GM21360 (cell line): Measurements from ENCODE around the gene ZBTB26.

Experiments
- ATAC-seq: cut with Tn5 transposase; IDR thresholded peaks from one replicate; pipeline ENCODE4 v1.9.1; 2021; ENCODE audit warnings: mild to moderate bottlenecking, moderate library complexity; ENCODE audit not compliant: unreplicated experiment

ZBTB26 gene, protein sequence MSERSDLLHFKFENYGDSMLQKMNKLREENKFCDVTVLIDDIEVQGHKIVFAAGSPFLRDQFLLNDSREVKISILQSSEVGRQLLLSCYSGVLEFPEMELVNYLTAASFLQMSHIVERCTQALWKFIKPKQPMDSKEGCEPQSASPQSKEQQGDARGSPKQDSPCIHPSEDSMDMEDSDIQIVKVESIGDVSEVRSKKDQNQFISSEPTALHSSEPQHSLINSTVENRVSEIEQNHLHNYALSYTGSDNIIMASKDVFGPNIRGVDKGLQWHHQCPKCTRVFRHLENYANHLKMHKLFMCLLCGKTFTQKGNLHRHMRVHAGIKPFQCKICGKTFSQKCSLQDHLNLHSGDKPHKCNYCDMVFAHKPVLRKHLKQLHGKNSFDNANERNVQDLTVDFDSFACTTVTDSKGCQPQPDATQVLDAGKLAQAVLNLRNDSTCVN

DNA sequence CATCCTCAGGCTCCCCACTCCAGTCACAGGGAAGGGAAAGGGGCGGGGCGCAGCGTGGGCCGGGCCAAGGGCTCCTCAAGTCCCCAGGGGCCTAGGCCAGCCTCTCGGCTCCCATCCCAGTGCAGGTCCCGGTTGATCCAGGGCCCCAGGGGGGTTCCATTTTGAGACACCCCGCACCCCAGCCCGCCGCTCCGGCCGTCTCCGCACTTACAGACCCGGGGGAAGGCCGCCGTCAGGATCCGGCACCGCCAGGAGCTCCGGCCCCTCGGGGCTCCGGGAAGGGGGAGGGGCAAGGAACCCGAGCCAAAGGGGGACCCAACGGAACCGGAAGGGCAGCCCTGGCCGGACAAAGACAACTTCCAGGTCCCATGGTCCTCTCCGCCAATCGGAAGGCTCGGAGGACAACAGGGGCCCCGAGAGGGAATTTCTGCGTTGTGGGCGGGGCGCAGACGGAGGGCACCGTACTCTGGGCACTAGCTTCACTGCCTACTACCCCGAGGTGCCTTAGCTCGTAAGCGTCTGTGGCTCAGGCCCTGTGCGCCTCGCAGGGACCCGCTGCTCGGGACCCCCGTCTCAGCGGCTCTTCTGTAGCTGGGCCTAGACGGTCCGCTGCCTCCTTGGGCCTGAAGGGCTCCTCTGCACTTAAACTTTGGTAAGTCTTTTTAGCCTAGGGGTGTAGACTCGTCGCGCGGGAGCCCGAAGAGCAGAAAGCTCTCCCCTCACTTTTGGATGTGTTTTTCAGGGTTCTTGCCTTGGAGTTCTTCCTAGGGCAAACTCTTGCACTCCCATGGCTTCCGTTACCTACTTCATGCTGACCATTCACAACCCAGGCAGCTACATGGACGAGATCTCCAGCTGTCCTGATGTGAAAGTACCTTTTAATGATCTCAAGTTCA is at the start of gene ZBTB26:
Gene ZBTB26, minus strand, starts transcription at position 287 of the 896 bp plus-strand sequence. CDS start 11,578 bp downstream, outside the sequence.
- peak; percentile 93 for ATAC-seq

DNA sequence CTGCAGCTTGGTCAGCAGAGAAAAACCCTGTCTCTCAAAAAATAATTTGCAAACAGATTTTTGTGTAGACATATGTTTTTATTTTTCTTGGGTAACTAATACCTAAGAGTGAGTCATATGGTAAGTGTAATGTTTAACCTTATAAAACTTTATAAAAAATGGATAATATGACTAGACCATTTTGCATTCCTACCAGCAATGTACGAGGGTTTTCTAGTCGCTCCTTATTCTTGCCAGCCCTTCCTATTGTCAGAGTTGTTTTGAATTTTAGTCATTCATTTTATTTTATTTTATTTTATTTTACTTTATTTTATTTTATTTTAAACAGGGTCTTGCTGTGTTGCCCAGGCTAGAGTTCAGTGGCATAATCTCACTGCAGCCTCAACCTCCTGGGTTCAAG is 47.3 kb upstream of the ZBTB26 start:
- no peak for ATAC-seq

DNA sequence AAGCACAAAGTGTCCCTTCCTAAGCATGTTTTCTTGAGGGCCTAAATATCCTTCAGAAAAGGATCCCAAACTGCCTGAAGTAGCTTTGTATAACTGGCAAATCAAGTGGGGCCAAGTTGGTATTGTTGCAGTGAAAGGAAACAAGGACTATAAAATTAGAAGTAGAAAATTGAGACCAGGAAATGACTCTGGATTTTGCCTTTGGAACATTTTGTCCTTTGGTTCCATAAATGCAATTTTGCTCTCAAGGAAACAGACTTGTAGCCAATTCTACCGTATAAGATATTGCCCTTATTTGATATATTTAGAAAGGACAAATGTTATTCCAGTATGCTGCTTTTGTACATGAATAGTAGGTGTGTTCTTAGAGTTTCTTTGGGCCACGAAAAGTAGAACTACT is 43.9 kb upstream of the ZBTB26 start:
- ATAC-seq: no peak

DNA sequence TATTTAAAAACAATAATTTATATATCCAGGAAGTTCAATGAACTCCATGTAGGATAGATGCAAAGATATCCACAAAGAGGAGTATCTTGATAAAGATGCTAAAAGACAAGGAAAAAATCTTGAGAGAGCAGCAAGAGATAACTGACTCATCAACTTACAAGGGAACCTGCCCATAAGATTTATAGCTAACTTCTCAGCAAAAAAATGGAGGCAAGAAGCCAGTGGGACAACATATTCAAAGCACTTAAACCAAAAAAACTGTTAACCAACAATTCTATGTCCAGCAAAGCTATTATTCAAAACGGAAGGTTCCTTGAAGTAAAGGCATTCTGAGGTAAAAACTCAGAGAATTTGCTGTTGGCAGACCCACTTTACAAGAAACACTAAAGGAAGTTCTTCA is 29.8 kb upstream of the ZBTB26 start:
- ATAC-seq: no peak

DNA sequence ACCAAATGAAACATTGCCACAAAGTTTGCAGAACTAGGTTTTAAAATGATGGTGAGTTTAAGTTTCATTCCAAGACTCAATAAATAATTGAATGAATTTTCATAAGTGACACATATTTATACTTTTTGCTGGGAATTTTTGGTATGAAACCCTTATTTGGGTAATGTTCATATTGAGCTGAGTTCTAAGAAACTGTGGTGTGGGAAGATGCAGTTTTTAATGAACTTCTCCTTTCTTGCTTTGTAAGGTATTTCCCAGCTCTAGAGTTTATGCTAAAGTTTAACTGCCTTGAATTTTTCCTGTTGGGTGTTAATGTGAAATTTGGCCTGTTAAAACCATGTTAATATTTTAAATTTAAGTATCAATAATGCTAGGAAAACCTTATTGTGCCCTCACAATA is 24.6 kb upstream of the ZBTB26 start:
- ATAC-seq: no peak

DNA sequence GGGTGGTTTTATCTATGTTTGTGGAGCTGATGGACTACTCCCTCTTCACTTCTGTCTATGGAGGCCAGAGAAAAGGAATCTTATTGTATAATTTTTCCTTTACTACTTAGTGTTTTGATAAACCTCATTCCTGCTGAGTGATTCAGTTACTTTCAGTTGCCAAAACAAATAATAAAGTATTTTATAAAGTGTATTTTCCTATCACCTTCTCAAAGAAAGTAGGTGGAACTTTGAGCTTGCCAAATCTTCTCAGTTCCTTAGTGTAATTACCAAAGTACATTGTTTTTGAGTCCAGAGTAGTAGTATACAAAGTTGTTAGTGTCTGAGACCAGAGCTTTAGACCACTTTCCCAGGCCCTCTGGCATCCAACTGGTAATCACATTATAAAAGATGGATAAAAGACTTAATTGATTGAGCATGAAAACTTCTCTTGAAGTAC is 23.0 kb upstream of the ZBTB26 start:
- no peak for ATAC-seq

DNA sequence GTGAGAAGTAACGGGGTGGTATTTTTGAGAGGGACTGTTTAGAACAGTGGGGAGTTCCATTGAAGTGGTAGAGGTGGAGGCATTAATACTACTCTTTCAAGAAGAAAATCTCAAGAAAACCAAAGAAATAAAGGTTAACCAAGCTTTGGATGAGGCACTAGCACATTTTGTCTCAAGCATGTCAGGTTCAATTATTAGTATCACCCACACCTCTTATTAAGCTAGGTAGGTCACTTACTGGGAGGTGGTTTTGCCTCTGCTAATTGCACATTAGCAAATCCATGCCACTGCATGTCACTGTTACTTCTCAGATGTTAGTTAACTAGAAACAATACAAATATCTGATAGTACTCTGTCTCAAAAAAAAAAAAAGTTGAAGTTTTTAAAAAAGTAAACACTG is 19.7 kb upstream of the ZBTB26 start:
- ATAC-seq: no peak

DNA sequence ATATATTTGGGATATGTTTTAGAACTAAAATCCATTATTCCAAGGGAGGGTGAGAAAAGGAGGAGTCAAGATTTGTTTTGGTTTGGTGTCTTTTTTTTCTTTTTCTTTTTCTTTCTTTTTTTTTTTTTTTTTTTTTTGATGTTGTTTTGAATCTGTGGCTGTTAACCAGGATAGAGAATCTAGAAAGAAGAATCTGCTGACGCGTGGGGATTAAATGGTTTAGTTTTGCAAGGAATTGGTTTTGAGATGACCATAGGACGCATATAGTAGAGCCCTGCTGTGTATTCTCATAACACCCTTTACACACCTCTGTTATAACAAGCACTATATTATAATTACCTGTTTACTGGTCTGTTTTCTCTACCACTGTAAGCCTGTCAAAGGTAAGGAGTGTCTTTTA is 19.0 kb upstream of the ZBTB26 start:
- no peak for ATAC-seq

DNA sequence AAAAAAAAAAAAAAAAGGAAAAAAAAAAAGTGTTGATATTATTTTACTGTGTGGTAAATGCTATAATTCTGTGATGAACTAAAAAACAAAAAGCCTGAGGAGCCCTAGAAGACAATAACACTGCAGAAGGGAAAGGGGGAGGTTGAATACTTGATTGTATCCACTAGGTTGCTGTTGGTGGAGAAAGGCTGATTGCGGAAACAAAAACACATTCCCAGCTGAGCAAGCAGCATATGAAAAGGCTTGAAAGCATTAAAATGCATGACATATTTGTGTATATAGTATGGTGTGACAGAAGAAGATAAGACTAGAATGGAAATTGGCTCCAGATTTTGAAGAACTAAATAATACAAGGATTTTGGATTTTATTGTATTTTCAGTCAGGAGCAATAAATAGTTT is 18.4 kb upstream of the ZBTB26 start:
- no peak for ATAC-seq

DNA sequence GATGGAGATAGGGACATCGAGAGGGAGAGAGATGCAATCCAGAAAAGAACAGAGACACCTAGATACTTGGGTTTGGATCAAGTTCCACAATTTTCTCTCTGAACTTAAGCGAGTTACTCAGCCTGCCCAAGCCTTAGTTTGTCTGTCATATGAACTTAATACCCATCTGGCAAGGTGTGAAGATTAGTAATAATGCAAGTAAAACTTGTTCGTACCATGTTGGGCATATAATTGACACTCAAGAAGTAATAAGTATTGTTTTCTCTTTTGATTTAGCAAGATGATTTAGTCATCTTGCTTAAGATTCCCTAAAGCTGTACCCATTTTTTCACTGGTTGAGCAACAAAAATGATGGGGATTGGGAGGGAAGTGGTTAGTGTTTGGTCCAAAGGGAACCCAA is 17.0 kb upstream of the ZBTB26 start:
- ATAC-seq: no peak

DNA sequence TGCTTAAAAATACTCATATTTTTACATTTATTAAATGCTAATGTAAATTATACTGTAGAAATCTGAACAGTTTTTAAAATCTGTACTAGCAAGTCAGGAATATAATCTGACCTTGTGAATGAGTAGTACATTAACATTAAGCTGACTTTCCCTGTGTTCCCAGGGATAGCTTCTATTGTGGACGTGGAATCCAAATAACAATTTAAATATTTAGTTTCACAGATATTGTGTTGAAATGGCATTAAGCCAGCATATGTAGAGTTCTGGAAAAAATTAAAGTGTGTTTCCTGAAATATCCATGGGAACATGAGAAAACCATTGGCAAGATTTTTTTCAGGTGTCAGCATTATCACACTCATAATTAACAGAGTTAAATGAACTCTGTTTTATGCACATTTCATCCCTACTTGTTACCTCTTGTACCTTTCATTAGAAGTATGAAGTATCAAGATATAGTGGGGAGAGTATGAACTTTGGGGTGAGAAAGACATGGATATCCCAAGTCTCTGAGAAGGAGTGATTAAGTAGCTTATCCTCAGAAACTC is 15.2 kb upstream of the ZBTB26 start:
- ATAC-seq: no peak

DNA sequence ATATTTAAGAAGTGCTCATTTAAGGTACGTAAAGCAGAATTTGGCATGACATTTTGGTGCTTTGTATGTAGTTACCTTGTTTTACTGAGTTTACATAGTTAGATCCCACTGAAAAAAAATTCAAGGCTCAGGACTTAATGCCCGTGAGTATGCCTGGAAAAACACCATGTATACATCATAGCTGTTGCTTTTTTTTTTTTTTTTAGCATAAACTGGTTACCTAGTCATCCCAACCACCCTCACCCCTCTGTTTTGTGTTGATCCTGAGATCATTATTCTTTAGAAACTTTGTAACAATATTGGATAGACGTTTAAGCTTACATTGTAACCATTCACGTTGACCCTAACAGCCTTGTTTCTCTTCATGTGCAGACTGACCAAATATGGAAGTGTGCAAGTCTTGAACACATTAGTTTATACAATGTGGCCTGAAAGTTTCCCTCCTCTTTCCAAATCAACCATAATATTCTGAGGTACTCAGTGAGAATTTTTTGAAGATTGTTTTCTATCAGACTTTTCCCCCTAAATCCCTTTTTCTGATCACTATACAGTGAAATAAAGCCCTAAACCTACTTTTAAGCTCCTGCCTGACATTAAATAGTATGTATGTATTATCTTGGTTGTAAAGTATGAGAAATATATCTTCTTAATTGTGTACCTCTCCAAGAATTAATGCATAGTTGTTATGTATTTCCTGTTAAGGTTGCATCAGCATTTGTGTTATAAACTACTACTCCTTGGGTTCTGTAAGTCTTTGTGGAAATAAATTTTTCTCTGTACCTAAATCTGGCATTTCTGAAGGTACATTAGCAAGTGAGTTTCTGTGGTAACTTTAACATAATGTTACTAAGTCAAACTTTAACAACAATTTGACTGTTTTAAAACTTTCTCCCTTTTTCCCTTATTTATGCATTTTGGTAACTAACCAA is 13.9 kb upstream of the ZBTB26 start:
- no peak for ATAC-seq

DNA sequence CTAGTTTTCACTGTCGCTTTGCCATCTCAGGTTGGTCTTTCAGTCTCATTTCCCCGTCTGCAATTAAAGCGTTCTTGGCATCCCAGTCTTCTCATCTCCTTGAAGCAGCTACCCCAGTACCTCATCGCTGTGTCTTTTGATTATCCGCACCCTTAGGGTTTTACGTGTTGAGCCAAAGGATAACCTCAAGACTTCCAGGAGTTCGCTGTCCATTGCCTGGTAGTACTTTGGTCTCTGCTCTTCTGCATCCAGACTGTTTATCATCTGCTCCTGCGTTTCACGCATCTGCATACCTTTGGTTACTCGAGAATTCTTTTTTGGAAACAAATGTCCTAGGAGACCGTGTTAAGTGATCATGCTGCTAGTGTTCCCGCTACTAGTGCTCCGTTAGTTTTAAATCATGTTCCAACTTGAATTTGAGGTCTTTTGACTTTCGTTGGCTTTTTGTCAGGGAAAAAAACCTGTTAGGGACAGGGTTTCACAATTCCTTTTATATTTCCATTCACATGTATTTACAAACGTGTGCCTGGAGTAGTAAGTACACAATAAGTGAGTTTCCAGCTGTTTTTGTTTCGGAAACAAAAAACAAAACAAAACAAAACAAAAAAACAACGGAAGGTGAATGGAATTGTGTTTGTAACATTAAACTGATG is 10.4 kb upstream of the ZBTB26 start:
- no peak for ATAC-seq

DNA sequence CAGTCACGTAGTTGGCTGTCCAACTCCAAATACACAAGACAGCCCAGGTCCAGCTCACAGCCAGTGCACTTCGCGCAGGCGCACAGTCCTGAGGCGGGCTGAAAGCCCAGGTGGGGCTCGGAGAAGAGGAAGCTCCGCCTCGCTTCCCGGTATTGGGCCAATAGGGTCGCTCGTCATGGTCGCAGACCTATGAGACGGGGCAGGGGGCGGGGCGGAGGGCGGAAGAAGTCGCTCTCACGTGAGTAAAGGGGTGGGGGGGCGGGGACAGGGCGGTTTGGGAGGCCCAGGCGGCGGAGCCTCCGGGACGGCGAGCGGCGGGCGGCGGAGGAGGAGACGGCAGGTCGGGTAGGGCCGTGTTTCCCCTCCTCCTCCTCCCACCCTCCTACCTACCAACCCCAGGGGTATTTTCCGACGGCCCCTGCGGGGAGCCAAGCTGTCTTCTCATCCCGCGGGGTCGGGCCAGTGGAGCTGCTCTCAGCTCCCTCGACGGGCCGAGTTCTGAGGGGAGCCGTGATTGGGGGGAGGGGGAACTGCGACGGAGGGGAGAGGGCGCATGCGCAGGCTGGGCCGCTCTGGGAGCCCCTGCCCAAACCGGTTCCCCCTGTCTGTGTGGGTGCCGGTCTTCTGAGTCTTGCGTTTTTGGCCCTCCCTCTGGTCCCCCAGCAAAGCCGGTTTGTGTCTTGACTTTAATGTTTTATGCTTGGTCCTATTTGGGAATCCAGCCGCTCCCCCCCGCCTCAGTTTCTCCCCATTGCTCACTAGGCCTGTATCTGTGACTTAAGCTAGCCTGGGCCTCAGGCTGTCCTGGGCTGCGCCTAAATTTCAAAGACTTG is 9.7 kb upstream of the ZBTB26 start, which contains the start of gene RABGAP1:
Gene RABGAP1, plus strand, starts transcription at position 272 of the 833 bp plus-strand sequence. CDS start 16,040 bp downstream, outside the sequence.
- ATAC-seq: peak; percentile 95

DNA sequence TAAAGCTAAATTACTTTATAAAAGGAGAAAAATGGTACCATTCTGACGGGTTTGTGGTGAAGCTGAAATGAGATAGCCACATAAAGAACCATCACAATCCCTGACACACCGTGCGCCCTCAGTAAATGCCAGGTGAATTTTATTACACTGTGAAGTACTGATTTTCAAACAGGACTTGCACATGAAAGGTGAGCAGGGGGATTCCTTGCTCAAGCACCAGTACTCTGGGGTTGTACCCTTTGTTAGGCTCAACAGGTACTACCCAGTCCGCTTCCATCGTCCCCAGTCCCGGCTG is 9.1 kb upstream of the ZBTB26 start:
- no peak for ATAC-seq

DNA sequence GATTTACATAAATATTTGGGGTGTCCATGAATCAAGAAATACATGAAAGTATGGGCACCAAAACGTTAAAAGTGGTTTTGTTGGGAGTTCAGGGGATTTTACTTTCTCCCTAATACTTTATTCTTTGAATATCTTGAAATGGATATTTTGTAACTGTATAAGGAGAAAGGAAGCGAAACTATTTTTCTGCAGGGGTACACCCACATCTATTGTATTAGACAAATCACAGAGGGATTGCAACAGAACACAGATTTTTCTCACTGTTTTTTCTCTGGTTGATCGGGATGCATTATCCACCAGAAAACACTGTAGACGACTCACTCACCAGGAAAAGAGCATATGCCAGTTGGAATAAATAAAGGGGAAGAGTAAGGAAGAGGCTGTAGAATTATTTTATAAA is 8.3 kb upstream of the ZBTB26 start:
- no peak for ATAC-seq

DNA sequence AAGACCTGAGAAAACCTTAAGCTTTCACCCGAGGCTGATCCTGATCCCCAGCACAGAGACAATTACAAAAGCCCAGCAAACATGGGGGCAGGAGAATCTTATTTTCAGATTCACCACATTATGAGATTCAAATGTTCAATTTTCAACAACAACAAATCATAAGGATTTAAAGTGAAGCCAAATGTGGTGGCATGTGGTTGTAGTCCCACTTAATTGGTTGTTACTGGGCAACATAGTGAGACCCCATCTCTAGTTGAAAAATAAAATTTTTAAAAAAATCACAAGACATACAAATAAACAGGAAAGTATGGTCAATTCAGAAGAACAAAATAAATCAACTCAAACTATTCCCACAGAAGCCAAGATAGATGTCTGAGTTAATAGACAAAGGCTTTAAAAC is 5.6 kb upstream of the ZBTB26 start:
- ATAC-seq: no peak

DNA sequence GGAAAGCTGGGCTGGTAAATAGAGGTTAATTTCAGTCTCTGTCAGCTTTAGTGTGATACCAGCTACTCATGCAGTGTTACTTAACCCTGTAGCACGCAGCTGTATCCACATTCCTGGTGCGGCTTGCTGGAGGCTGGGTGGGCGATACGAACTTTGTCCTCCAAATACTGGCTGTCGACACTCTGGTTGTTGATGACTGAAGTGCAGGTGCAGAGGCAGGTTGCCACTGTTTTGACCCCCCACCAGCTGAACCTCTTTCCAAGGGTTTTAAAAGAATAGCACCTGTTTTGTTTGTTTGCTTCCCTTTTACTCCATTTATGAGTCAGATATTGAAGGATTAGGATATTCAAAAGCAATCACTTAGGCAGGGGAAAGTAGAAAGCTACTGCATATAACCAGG is 5.2 kb upstream of the ZBTB26 start:
- ATAC-seq: no peak

DNA sequence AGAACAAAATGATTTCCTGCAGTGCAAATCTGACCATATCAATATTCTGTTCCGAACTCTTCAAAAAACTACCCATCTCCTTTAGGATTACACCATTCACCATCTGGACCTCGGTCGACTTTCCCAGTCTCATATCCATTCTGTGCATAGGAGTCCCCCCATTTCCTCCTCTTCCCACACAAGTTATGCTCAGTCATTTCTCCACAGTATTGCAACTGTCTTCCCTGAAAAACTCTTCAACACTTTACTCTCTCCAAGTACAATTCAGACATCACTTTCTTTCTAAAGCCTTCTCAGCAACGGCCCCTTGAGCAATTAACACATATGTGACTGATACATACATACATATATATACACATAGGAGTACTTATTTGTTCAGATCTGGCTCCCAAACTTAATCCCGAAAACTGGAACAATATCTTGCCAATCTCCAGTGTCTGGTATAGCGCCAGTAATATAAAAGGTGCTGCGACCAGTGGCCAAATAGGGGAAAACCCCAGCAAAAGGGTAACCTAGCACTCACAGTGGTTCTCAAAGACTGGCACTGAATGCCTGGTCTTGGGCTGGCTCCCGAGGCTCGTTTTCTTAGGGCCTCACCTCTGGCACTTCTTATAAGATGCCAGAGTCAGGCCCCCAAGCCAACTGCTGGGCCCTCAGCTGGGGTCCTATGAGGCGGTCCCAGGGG is 629 bp downstream of the ZBTB26 start:
- peak; percentile 22 for ATAC-seq
